Measurements from ENCODE around the gene GABBR1. TPM values are rescaled to one million over a fixed set of nuclear protein-coding genes. Genes with fewer than 3 reads are reported as not detected.

Gene GABBR1
- total RNA-seq, 3 donors from 2014 or later = 26.1 to 49.2 (median 48.4) TPM

GRCh38 chr6:29661071-29661470, 28.1 kb upstream of the GABBR1 start:
- H3K4me3 ChIP-seq = no peak overlapping the region
- TF ChIP-seq POLR2AphosphoS5 (IDR thresholded peaks at IDR 0.05) (no peak), POLR2A (IDR thresholded peaks at IDR 0.05) (no peak), CTCF (IDR thresholded peaks at IDR 0.05) (no peak)
- H3K4me1 ChIP-seq = no peaks in the 10 kb centered on the region
- H3K27ac ChIP-seq = peak overlapping the region in 1 of 2 donors; percentile 40
- no peak for DNase-seq (ENCODE audit: low spot score in 2 of 2)
- no peaks in the 10 kb centered on the region for H3K9me3 ChIP-seq
- H3K36me3 ChIP-seq = no peaks in the 10 kb centered on the region
- H3K27me3 ChIP-seq = no peaks in the 10 kb centered on the region
- intact Hi-C loops (cut with DNase I; ENCODE audit: low total_unique reads) = no loop called here

- no peaks in the 10 kb centered on the region for H3K36me3 ChIP-seq
- H3K4me3 ChIP-seq = no peak within 1 kb of the TSS
- DNase-seq (ENCODE audit: low spot score in 2 of 2) = no peak
- intact Hi-C loops (cut with DNase I; ENCODE audit: low total_unique reads) = no loop called here
- H3K27ac ChIP-seq = no peak within 1 kb of the TSS
- no peaks in the 10 kb centered on the region for H3K4me1 ChIP-seq
- no peak for TF ChIP-seq CTCF (IDR thresholded peaks at IDR 0.05)
- TF ChIP-seq POLR2AphosphoS5 (IDR thresholded peaks at IDR 0.05) = no peak
- TF ChIP-seq POLR2A (IDR thresholded peaks at IDR 0.05) = no peak
- no peaks in the 10 kb centered on the region for H3K9me3 ChIP-seq
- no peaks in the 10 kb centered on the region for H3K27me3 ChIP-seq
Measured at GRCh38 chr6:29656798-29657197, 23.8 kb upstream of the GABBR1 start, which contains the start of gene MOG. MOG (plus strand) TSS chr6:29657092; CDS start chr6:29657210, 118 bp downstream.

- intact Hi-C loops (cut with DNase I; ENCODE audit: low total_unique reads) = no loop called here
- H3K36me3 ChIP-seq = no peaks in the 10 kb centered on the region
- H3K27me3 ChIP-seq = no peaks in the 10 kb centered on the region
- no peaks in the 10 kb centered on the region for H3K9me3 ChIP-seq
- no peak for TF ChIP-seq CTCF (IDR thresholded peaks at IDR 0.05)
- no peaks in the 10 kb centered on the region for H3K4me1 ChIP-seq
- DNase-seq (ENCODE audit: low spot score in 2 of 2) = no peak
- H3K27ac ChIP-seq = no peak overlapping the region
- H3K4me3 ChIP-seq = no peak overlapping the region
Measured at GRCh38 chr6:29656157-29656556, 23.2 kb upstream of the GABBR1 start.

GRCh38 chr6:29655658-29656057, 22.7 kb upstream of the GABBR1 start:
- Histone ChIP-seq H3K9me3 (no peaks in the 10 kb centered on the region), H3K4me3 (no peak overlapping the region), H3K36me3 (no peaks in the 10 kb centered on the region), H3K4me1 (no peaks in the 10 kb centered on the region), H3K27ac (no peak overlapping the region), H3K27me3 (no peaks in the 10 kb centered on the region)
- no peak for TF ChIP-seq POLR2AphosphoS5 (IDR thresholded peaks at IDR 0.05)
- TF ChIP-seq POLR2A (IDR thresholded peaks at IDR 0.05) = no peak
- DNase-seq (ENCODE audit: low spot score in 2 of 2) = no peak
- intact Hi-C loops (cut with DNase I; ENCODE audit: low total_unique reads) = no loop called here

- no peaks in the 10 kb centered on the region for H3K36me3 ChIP-seq
- no peaks in the 10 kb centered on the region for H3K27me3 ChIP-seq
- H3K9me3 ChIP-seq = no peaks in the 10 kb centered on the region
- H3K4me3 ChIP-seq = no peak overlapping the region
- intact Hi-C loops (cut with DNase I; ENCODE audit: low total_unique reads) = no loop called here
- DNase-seq (ENCODE audit: low spot score in 2 of 2) = no peak
- no peaks in the 10 kb centered on the region for H3K4me1 ChIP-seq
- no peak overlapping the region for H3K27ac ChIP-seq
- no peak for TF ChIP-seq POLR2AphosphoS5 (IDR thresholded peaks at IDR 0.05)
- TF ChIP-seq CTCF (IDR thresholded peaks at IDR 0.05) = peak; percentile 47 to 66 (median 54)
Measured at GRCh38 chr6:29653452-29654038, 20.6 kb upstream of the GABBR1 start.

GRCh38 chr6:29652198-29652584, 19.2 kb upstream of the GABBR1 start:
- TF ChIP-seq CTCF (IDR thresholded peaks at IDR 0.05) = no peak
- TF ChIP-seq POLR2A (IDR thresholded peaks at IDR 0.05) = no peak
- no peak for TF ChIP-seq POLR2AphosphoS5 (IDR thresholded peaks at IDR 0.05)
- no peaks in the 10 kb centered on the region for H3K4me1 ChIP-seq

More at GRCh38 chr6:29652198-29652584, 19.2 kb upstream of the GABBR1 start:
- H3K9me3 ChIP-seq = no peaks in the 10 kb centered on the region
- no peak overlapping the region for H3K27ac ChIP-seq
- H3K27me3 ChIP-seq = no peaks in the 10 kb centered on the region
- H3K36me3 ChIP-seq = no peaks in the 10 kb centered on the region
- H3K4me3 ChIP-seq = no peak overlapping the region
- no peak for DNase-seq (ENCODE audit: low spot score in 2 of 2)
- intact Hi-C loops (cut with DNase I; ENCODE audit: low total_unique reads) = no loop called here

All from breast epithelium (tissue), 4 donors.